ENCODE data around the gene RXRA.

GRCh38 chr9:134457321-134458206 is 131.3 kb downstream of the RXRA start:
- no peak for TF ChIP-seq CTCF (IDR thresholded peaks at IDR 0.05 in 8 of 11, conservative IDR thresholded peaks at IDR 0.05 in 3 of 11)
- no peak for TF ChIP-seq POLR2A (IDR thresholded peaks at IDR 0.05)
- TF ChIP-seq POLR2AphosphoS5 (IDR thresholded peaks at IDR 0.05): no peak

All from spleen (tissue), 7 donors.